NCI-H1048 (cell line): ENCODE results near the gene PRIM1.
"Not testable (repeated sequence)": the region's sequence is repeated elsewhere in the genome, so short reads cannot be mapped to it uniquely, and the experiment has no call there.

Experiments
- DNase-seq: peaks from one replicate; lab custom pipeline; 2025; lab: John Stamatoyannopoulos, UW

PRIM1 gene

GRCh38 chr12:56716933-56717880 lies 34.9 kb downstream of the PRIM1 start:
- DNase-seq, result no peak

DNA sequence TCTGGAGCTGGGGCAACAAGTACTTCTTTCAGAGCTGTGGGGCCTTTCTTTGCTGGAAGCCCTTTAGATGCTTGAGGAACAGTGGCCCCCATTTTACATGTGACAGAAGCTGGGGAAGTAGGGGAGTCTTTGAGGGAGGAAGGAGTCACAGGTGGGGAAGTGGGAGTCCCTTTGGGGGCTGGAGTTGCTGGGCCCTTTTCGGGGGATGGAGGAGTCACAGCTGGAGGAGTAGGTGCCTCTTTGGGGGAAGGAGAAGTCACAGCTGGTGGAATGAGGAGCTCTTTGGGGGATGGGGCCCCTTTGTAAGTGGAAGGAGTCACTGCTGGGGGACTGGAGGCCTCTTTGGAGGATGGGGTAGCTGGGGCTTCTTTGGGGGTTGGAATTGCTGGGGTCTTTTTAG lies 35.7 kb downstream of the PRIM1 start:
- DNase-seq, result no peak

DNA sequence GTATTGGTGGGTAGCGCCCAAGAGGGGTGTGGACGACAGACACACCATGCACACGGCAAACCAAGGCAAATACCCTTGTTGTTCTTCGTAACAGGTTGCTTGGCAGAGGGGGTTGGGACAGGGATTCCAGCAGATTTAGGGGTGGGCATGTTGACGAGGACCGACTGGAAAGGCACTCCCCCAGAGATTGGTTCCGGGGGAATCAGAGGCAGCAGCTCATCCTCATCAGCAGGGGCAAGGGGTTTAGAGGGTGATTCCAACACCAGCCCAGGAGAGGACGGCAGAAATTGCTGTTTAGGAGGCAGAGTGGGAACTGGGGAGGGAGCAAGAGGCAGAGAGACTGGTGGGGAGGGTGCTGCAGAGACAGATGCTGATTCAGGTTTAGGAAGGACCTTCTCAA lies 36.3 kb downstream of the PRIM1 start:
- DNase-seq, result no peak

DNA sequence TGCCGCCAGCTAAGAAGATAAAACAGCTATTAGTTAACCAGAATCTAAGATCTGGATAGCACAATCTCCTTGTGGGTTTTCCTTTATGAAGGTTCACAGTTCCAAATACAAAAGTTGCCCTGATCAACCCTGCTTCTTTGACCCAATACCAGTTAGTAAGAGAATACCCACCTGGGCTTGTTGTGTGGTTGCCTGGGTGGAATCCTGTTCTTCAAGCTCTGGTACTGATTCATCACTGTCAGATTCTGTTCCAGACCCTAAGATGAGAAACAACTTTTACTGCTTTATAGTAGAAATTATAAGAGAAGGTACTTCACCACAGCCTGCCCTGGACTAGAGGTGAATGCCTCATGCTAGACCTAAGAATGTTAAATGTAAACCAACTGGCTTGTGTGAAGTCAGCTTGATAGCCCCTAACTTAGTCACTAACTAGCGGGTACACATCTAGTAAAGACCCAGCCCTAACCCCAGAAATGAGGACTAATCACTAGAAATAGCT lies 37.6 kb downstream of the PRIM1 start:
- DNase-seq, result no peak

DNA sequence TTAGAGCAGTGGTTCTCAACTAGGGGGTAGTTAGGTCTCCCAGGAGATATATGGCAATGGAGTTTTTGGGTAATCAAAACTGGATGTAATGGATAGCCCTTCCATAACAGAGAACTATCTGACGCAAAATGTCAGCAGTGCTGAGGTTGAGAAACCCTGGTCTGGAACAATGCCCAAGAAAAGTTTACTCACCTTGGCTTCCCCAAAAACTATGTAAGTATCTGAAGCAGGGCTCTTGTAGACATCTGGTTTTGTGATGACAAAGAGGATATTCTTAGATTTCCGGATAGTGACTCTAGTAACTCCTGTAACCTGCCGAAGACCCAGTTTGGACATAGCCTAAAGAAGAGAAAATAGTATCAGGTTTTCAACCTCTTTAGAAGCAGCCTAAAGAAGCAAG lies 38.8 kb downstream of the PRIM1 start:
- DNase-seq, result no peak

DNA sequence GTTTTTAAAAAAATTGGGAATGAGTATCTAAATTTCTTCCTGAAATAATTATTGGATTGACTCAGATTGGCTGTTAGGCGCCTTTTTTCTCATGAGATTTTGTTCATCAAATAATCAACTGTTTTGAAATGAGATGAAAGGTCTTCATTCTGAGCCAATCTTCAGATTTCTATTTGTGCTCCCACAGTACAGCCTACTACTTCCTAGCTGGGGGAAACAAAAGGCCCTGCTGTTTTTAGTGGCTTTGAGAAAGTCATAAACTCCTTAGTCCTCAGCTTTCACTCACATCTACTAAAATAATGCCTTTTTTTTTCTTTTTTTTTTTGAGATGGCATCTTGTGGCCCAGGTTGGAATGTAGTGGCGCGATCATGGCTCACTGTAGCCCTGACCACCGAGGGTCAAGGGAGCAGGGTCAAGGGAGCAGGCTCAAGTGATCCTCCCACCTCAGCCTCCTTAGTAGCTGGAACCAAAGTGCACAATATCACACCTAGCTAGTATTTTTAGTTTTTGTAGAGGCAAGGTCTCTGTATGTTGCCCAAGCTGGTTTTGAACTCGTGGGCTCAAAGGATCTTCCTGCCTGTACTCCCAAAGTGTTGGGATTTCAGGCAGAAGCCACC lies 42.3 kb downstream of the PRIM1 start:
- no peak for DNase-seq

GRCh38 chr12:56704522-56704921 lies 47.6 kb downstream of the PRIM1 start:
- not testable (repeated sequence) for DNase-seq

- no peak for DNase-seq
These were observed 53.0 kb downstream of the PRIM1 start for GRCh38 chr12:56699020-56699661.

DNA sequence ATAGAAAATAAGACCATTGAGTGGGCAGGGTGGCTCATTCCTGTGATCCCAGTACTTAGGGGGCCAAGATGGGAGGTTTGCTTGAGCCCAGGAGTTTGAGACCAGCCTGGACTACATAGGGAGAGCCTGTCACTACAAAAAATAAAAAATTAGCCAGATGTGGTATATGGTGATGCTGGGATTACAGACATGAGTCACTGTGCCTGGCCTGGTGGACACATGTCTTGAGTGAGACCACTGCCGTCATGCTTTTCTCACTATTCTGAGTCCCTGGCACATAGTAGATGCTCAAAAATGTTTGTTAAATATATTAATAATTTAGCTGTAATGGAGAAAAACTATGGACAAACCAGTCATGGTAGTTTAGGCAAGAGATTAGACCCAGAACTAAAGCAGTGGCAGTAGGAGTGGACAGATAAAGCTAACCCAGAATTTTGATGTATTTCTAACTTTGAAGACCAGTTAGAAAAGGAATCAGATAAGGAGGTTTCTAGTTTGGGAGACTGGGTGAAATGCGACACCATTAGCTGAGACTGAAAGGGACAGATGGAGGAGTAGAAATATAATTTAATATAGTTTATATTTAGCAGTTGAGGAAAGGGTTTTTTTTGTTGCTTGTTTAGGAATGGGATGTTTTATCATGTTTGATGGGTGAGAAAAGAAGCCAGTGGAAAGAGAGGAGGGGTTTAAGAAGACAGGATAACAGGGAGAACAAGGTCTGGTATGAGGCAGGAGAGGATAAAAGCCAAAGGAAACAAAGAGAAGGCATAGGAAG lies 56.6 kb downstream of the PRIM1 start:
- no peak for DNase-seq

DNA sequence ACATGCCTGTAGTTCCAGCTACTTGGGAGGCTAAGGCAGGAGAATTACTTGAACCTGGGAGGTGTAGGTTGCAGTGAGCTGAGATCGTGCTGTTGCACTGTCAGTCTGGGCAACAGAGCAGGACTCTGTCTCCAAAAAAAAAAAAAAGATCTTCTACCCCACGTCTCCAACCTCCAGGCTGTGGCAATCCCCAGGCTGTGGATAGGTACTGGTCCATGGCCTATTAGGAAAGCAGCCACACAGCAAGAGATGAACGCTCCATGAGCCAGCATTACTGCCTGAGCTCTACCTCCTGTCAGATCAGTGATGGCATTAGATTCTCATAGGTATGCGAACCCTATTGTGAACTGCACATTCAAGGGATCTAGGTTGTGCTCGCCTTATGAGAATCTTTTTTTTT lies 58.0 kb downstream of the PRIM1 start:
- DNase-seq, result no peak

DNA sequence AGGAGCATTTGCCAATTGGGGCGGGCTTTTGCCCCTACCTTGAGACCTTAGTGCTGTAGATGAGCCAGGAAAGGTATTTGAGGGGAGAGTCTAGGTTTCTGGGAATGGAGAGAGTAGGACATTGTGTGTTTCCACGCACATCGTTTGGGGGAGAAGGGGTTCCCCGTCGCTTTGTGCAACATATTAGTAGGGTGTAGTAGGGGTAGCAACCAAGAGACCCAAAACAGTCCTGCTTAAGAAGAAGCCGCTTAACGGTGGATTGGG lies 63.3 kb downstream of the PRIM1 start:
- no peak for DNase-seq

GRCh38 chr12:56688129-56688845 lies 63.8 kb downstream of the PRIM1 start, which contains the start of gene PTGES3:
TSS of gene PTGES3 (minus strand) at chr12:56688284. CDS start at chr12:56687999, 285 bp downstream.
- DNase-seq, result peak; percentile 98

GRCh38 chr12:56687223-56688128 lies 64.6 kb downstream of the PRIM1 start:
- no peak for DNase-seq

- DNase-seq, result no peak
These were observed 67.3 kb downstream of the PRIM1 start for GRCh38 chr12:56684745-56685359.

DNA sequence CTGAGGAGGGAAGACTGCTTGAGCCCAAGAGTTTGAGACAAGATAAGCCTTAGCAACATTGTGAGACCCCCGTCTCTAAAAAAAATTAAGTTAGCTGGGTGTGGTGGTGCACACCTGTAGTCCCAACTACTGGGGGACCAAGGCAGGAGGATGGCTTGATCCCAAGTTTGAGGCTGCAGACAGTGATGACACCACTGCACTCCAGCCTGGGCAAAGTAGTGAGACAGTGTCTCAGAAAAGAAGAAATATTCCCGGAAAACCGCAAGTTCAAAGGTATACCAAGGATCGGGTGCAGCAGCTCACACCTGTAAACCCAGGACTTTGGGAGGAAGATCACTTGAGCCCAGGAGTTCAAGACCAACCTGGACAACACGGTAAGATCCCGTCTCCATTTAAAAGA lies 69.8 kb downstream of the PRIM1 start:
- no peak for DNase-seq
